ENCODE measurements around the gene PCDHA6.
"Not testable (repeated sequence)": the region's sequence is repeated elsewhere in the genome, so short reads cannot be mapped to it uniquely, and the experiment has no call there.

Gene PCDHA6

GRCh38 chr5:140868721-140869554, 41.2 kb downstream of the PCDHA6 start, which contains the start of gene PCDHA11:
Gene PCDHA11 (plus strand): TSS chr5:140868957. CDS start chr5:140869104, 147 bp downstream.
- peak; percentile 25 for DNase-seq

- no peak for DNase-seq
Observed at GRCh38 chr5:140869555-140869886, 41.8 kb downstream of the PCDHA6 start.

- DNase-seq, result no peak
Observed at GRCh38 chr5:140870221-140871201, 42.8 kb downstream of the PCDHA6 start.

- DNase-seq, result no peak
Observed at GRCh38 chr5:140875085-140876065, 47.6 kb downstream of the PCDHA6 start, which contains the start of gene PCDHA12. Gene PCDHA12 (plus strand): TSS chr5:140875308. CDS start chr5:140875473, 165 bp downstream.

GRCh38 chr5:140876541-140877261, 48.9 kb downstream of the PCDHA6 start:
- not testable (repeated sequence) for DNase-seq

GRCh38 chr5:140877262-140877581, 49.5 kb downstream of the PCDHA6 start:
- DNase-seq, result no peak
